Heart left ventricle (tissue), 16 donors: ENCODE data around the gene ANO4. TPM values are rescaled to one million over a fixed set of nuclear protein-coding genes. Genes with fewer than 3 reads are reported as not detected.

ENCODE experiments used
- ATAC-seq, 4 donors: fragments of 200-7000 bp; cut with Tn5 transposase; one replicate each; pipeline ENCODE4 v1.9.1; 2020 to 2022; ENCODE audit warnings: moderate library complexity in 4 of 4, mild to moderate bottlenecking in 3 of 4, moderate number of reproducible peaks in 1 of 4
- DNase-seq, 5 donors: peaks; one replicate each; pipeline ENCODE4 v3.0.0-alpha.2; 2020
- H3K27ac ChIP-seq, 12 donors: fragments of 200-600 bp; sonication (generic) in 4 of 12; one replicate each; pipeline versions ENCODE4 v1.5.0 to v1.8.0; 2016 to 2022; ENCODE audit warnings: mild to moderate bottlenecking in 2 of 12
- H3K27me3 ChIP-seq, 9 donors: fragments of 200-600 bp; sonication (generic) in 2 of 9; one replicate each; pipeline versions ENCODE4 v1.5.1 to v1.8.0; 2016 to 2022; ENCODE audit warnings: mild to moderate bottlenecking in 3 of 9
- H3K36me3 ChIP-seq, 9 donors: fragments of 200-600 bp; sonication (generic) in 2 of 9; one replicate each; pipeline versions ENCODE4 v1.5.0 to v1.8.0; 2018 to 2022; ENCODE audit warnings: mild to moderate bottlenecking in 2 of 9
- H3K4me1 ChIP-seq, 12 donors: fragments of 200-600 bp; sonication (generic) in 4 of 12; one replicate each; pipeline versions ENCODE4 v1.5.0 to v1.8.0; 2016 to 2022; ENCODE audit warnings: mild to moderate bottlenecking in 3 of 12
- H3K4me3 ChIP-seq, 12 donors: fragments of 200-600 bp; sonication (generic) in 4 of 12; one replicate each; pipeline versions ENCODE4 v1.5.0 to v1.8.0; 2017 to 2022; ENCODE audit warnings: mild to moderate bottlenecking in 9 of 12, moderate library complexity in 4 of 12
- H3K9me3 ChIP-seq, 12 donors: fragments of 200-600 bp; sonication (generic) in 4 of 12; one replicate each; pipeline versions ENCODE4 v1.5.0 to v1.8.0; 2016 to 2022; ENCODE audit warnings: mild to moderate bottlenecking in 1 of 12
- POLR2A ChIP-seq, 2 donors: fragments of 450-650 bp; IDR thresholded peaks; one replicate each; pipeline ENCODE4 v1.6.1; 2017; ENCODE audit warnings: antibody characterized with exemption in 2 of 2, mild to moderate bottlenecking in 2 of 2, moderate library complexity in 2 of 2
- WGBS, 4 donors: extraction: QIAGEN DNeasy Blood & Tissue Kit in 2 of 4; methylation state at CpG; one replicate each; pipeline versions ENCODE4 v1.1.5 to v1.1.7; 2013 to 2018; 5-methylcytosine and 5-hydroxymethylcytosine counted together
- intact Hi-C, 10 donors: fragments of 100-400 bp; cut with DNase I; formaldehyde crosslinking; loops; one replicate each; pipeline versions ENCODE4 v1.11.1 to v1.14.2; 2022
- polyA plus RNA-seq, 2 donors: library from polyadenylated mRNA; stranded (reverse); fragments of 200-250 nt; gene quantifications; one replicate each; pipeline ENCODE4 v1.2.3, GENCODE V29; 2013
- total RNA-seq, 9 donors: library from RNA; depleted of rRNA in 2 of 9; stranded (reverse); fragments of >200 nt in 2 of 9; fragmentation: NEBNext Ultra II Directional in 3 of 9; extraction: Animal tissue kit (Norgen Biotek cat#: 25700) in 3 of 9; gene quantifications; one replicate each; pipeline versions ENCODE4 v1.1.0 to v1.2.4, GENCODE V29; 2016 to 2023
- TF ChIP-seq, protein P1 (sequence below), 12 donors: fragments of 200-600 bp; sonication (generic) in 4 of 12; IDR thresholded peaks; one replicate each; pipeline versions ENCODE4 v1.5.0 to v1.8.0; 2018 to 2022; ENCODE audit warnings: antibody characterized with exemption in 12 of 12, mild to moderate bottlenecking in 5 of 12
- donor health status: ischemic (EF 13 %, LVEDD 7.1; RV severe dilation, severe dysfunction).
- donor health status: healthy with polysubstance abuse.
- donor health status: DM: no; HTN: yes; CAD: no.
- donor health status: DM: no; HTN: no; CAD: no.
- donor health status: ischemic (EF 25% LVEDD 6.9; RV normal size, moderate dysfunction).
- donor health status: ischemic (EF 25% LVEDD 5.7; RV mildly dilated, moderate dysfunction).
- donor health status: healthy.
- donor health status: DM: yes; HTN: yes; CAD: no.
- donor health status: ischemic (EF 35%, LVEDD 5.7; RV mildly dilated, moderate dysfunction).
- donor health status: nonischemic (EF 11% LVEDD 7.7; RV severe dilation, severe dysfunction).
- donor health status: DM: yes; HTN: yes; CAD: no.
- donor health status: PGD.
- donor health status: ischemic (EF 29% LVEDD 5.4; RV normal size, mild dysfunction).
- donor health status: nonischemic (EF 23%, LVEDD 6.1; RV moderate dilation, normal function).

Gene ANO4
- total and polyA plus RNA-seq, 11 donors = 0.05 to 0.50 (median 0.12) TPM; not detected in 6

DNA sequence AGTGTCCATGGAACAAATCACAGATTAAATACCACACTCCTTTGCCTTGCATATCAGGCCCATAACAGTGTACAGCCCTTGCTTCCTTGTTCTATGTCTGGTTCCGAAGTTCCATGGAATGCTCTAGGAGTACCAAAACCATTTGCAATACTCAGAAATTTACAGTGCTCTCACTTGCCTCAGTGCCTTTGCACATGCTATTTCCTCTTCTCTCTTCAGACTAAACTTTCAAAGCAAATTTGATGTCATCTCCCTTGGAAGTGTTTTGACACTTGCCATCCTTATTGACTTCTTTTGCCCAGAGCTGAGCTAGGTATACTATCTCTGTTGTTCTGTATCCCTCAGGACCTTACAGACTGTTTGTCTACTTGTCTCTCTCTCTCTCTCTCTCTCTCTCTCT lies 6.1 kb downstream of the ANO4 start:
- no peak for ATAC-seq
- intact Hi-C loops = no loop called here
- H3K36me3 ChIP-seq = no peaks in the 10 kb centered on the region
- no peaks in the 10 kb centered on the region for H3K4me1 ChIP-seq
- peaks cover 0 to 16% (median 0%) of the 10 kb centered on the region in 12 donors for H3K9me3 ChIP-seq
- WGBS, 4 donors = 84 to 98% (median 91%) methylated on average over 1 of the region's 1 CpG
- no peak overlapping the region for H3K4me3 ChIP-seq
- TF ChIP-seq, protein P1, sequence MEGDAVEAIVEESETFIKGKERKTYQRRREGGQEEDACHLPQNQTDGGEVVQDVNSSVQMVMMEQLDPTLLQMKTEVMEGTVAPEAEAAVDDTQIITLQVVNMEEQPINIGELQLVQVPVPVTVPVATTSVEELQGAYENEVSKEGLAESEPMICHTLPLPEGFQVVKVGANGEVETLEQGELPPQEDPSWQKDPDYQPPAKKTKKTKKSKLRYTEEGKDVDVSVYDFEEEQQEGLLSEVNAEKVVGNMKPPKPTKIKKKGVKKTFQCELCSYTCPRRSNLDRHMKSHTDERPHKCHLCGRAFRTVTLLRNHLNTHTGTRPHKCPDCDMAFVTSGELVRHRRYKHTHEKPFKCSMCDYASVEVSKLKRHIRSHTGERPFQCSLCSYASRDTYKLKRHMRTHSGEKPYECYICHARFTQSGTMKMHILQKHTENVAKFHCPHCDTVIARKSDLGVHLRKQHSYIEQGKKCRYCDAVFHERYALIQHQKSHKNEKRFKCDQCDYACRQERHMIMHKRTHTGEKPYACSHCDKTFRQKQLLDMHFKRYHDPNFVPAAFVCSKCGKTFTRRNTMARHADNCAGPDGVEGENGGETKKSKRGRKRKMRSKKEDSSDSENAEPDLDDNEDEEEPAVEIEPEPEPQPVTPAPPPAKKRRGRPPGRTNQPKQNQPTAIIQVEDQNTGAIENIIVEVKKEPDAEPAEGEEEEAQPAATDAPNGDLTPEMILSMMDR (IDR thresholded peaks at IDR 0.05) = no peak
- TF ChIP-seq POLR2A (IDR thresholded peaks at IDR 0.05) = no peak
- H3K27me3 ChIP-seq = peaks cover 0 to 26% (median 0%) of the 10 kb centered on the region in 9 donors
- no peak for DNase-seq
- no peak overlapping the region for H3K27ac ChIP-seq

DNA sequence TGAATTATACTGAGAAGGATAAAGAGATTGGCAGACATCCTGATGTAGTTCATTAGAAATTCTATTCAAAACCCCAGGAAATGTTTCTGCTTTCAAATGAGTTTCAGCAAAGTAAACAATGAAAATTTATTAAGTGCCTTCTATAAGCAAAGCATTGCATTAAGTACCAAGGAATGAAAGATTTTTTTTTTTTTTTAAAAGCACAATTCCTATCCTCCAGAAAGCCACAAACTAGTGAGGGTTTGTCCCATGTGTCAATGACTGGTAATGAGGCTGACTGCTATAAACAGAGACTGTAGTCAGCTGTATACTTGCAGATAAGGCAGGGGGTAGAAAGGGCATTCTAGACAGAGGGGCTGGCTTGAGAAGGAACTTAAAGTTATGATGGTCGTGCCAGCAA lies 6.7 kb downstream of the ANO4 start:
- DNase-seq = no peak
- TF ChIP-seq POLR2A (IDR thresholded peaks at IDR 0.05) = no peak
- TF ChIP-seq, protein P1 (IDR thresholded peaks at IDR 0.05) = no peak
- Histone ChIP-seq H3K4me1 (no peaks in the 10 kb centered on the region), H3K4me3 (no peak overlapping the region), H3K36me3 (no peaks in the 10 kb centered on the region), H3K9me3 (peaks cover 0 to 19% (median 0%) of the 10 kb centered on the region in 12 donors), H3K27ac (no peak overlapping the region), H3K27me3 (peaks cover 0 to 20% (median 0%) of the 10 kb centered on the region in 9 donors)
- no peak for ATAC-seq
- 5 to 10% (median 7%) methylated on average over 1 of the region's 1 CpG for WGBS, 4 donors
- intact Hi-C loops = no loop called here

DNA sequence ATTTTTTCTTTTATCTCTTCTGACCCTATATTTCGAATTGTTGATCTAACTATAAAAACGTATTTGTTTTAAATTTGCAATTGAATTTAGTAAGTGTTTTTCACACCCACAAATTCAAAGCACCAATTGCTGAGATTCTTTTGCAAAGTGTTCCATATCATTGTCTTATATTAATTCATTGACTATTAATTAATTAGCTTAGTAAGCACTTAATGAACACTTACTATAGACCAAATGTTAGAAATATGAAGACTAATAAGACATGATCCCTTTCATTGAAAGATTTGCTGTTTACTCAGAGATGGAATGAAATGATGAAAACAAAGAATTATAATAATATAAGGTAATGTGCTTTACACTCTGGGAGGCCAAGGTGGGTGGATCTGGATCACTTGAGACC lies 14.2 kb downstream of the ANO4 start:
- H3K27me3 ChIP-seq = no peaks in the 10 kb centered on the region
- H3K27ac ChIP-seq = no peak overlapping the region
- intact Hi-C loops = no loop called here
- no peaks in the 10 kb centered on the region for H3K4me1 ChIP-seq
- no peak for TF ChIP-seq POLR2A (IDR thresholded peaks at IDR 0.05)
- TF ChIP-seq, protein P1 (IDR thresholded peaks at IDR 0.05) = no peak
- peaks cover 0 to 20% (median 0%) of the 10 kb centered on the region in 12 donors for H3K9me3 ChIP-seq
- no peak for DNase-seq
- no peak for ATAC-seq
- no peak overlapping the region for H3K4me3 ChIP-seq
- no peaks in the 10 kb centered on the region for H3K36me3 ChIP-seq
- WGBS, 4 donors = 78 to 84% (median 81%) methylated on average over 2 of the region's 2 CpGs

GRCh38 chr12:100820314-100820713 lies 25.7 kb downstream of the ANO4 start:
- H3K9me3 ChIP-seq = peaks cover 0 to 8% (median 0%) of the 10 kb centered on the region in 12 donors
- ATAC-seq (no peak), DNase-seq (no peak)
- H3K27ac ChIP-seq = no peak overlapping the region
- no peaks in the 10 kb centered on the region for H3K36me3 ChIP-seq
- WGBS, 4 donors = 39 to 53% (median 47%) methylated on average over 4 of the region's 4 CpGs
- H3K4me3 ChIP-seq = no peak overlapping the region
- TF ChIP-seq, protein P1 (IDR thresholded peaks at IDR 0.05) = no peak
- TF ChIP-seq POLR2A (IDR thresholded peaks at IDR 0.05) = no peak
- intact Hi-C loops = no loop called here
- no peaks in the 10 kb centered on the region for H3K27me3 ChIP-seq
- no peaks in the 10 kb centered on the region for H3K4me1 ChIP-seq
